ENCODE measurements around the gene PAX6.

The PAX6 gene

GRCh38 chr11:31808721-31809540 lies 2.2 kb downstream of the PAX6 start:
- DNase-seq (ENCODE audit: low spot score), result peak; percentile 0

GRCh38 chr11:31807799-31808667 lies 3.1 kb downstream of the PAX6 start:
- DNase-seq (ENCODE audit: low spot score), result no peak

GRCh38 chr11:31806928-31807798 lies 4.0 kb downstream of the PAX6 start:
- no peak for DNase-seq (ENCODE audit: low spot score)

DNA sequence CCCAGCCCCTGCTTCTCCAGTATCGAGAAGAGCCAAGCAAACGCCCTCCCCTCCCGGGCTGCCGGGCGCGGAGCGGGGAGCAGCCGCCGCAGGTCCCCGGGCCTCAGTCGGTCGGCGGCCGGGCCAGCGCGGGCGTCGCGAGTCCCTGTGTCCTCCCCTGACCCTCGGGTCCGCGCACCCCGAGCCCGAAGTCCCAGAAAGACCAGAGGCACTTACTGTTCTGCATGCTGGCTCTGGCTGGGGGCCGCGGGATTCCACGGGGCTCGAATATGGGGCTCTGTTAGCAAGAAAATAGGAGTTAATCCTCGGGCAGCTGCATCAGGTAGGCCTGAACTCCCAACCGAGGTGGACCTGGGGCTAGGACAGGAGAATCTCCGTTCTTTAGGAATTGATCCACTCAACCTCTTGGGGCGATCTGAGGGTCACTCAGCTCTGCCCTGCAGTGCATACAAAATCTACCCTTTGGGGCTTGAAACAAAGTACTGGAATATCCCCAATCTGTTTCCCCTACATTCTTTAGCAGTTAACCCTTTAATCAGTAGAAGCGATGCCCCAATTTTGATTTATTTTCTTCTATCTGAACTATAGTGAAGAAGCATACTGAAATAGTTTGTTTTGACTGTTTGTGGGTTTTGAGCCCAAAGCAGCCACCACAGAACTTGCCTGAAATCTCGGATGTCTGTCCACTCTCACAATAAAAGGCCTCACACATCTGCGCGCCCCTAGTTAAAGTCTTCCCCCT lies 4.8 kb downstream of the PAX6 start:
- DNase-seq (ENCODE audit: low spot score), result no peak

DNA sequence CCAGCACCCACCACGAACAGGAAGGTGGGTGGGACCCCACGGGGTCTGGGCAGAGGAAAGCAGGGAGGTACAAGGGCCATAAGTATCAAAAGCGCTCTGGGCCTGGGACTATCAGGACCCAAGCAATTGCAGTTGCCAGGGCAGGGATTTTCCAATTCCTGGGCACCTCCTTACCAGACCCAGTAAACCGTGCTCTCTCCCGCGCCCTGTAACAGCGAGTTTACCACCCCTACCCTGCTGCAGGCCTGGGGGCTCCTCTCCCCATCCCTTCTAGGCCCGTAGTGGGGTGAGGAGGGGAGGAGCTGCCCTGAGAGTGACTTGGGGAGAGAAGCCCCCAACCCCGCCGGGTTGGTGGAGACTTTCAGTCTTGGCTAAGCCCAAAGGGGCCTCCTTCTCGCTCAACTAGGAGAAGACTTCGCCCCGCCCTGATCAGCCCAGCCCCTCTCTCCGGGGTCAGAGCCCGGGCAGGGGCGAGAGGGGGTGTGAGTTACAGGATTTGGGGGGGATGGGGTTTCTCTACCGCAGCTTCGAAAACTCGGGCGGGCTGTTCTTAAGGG lies 5.4 kb downstream of the PAX6 start:
- DNase-seq (ENCODE audit: low spot score), result peak; percentile 29

DNA sequence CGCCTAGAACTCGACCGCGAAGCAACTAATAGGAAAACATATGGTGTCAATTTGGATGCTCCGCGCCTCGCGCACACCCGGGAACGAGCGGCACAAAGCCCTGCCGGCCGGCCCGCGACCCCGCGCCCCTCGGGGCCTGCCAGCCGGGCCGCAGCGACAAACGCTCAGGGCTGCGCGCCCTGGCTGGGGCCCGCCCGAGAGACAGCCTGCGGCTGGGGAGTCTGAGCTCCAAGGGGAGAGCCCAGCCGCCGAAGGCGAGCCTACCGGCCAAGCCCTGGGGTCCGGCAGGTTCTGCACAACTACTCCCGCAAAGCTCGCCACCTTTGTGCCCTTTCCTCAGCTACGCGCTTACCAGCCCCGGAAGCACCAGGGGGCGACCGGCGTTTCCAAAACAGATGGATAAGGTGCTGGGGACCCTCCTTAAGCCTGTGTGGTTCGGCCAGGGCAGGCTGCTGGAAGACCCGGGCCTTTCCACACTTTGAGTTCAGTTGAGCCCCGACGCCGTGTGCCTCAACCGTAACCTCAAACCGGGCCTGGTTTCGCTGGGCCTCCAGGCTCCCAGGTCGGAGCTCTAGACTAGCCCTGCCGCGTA lies 6.0 kb downstream of the PAX6 start:
- peak; percentile 17 for DNase-seq (ENCODE audit: low spot score)

DNA sequence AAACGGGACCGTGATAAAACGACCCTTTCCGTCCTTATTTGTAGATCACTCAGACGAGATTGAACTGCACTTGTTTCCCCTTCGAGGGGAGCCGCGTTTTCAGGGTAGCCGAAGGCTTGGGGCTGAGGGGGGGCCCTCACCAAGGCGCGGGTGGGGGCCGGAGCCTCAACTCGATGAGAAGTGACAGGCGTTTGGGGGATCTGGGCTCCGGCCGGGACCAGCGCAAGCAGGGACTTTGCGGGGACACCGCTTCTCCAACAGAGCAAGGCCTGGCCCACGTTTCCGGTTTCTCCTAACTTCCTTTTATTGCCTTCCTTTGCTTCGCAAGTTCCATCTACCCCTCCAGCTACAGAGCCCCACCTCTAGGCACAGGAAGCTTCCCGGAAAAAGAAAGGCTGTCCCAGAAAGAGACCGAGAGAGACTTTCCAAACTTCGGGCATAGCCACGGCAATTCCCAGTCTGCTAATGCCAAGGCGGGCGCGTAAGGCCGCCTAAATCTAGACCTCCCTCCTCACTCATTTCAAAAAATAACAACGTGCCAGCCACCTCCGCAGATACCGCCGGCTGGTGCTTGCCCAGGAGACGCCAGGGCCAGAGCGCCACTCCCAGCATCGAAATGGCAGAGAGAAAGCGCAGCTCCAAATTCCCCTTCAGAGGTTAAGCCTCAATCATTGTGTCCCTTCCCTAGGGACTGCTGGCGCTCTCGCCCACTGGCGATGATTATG lies 6.6 kb downstream of the PAX6 start:
- peak; percentile 73 for DNase-seq (ENCODE audit: low spot score)

GRCh38 chr11:31803813-31804311 lies 7.3 kb downstream of the PAX6 start:
- DNase-seq (ENCODE audit: low spot score), result peak; percentile 55

DNA sequence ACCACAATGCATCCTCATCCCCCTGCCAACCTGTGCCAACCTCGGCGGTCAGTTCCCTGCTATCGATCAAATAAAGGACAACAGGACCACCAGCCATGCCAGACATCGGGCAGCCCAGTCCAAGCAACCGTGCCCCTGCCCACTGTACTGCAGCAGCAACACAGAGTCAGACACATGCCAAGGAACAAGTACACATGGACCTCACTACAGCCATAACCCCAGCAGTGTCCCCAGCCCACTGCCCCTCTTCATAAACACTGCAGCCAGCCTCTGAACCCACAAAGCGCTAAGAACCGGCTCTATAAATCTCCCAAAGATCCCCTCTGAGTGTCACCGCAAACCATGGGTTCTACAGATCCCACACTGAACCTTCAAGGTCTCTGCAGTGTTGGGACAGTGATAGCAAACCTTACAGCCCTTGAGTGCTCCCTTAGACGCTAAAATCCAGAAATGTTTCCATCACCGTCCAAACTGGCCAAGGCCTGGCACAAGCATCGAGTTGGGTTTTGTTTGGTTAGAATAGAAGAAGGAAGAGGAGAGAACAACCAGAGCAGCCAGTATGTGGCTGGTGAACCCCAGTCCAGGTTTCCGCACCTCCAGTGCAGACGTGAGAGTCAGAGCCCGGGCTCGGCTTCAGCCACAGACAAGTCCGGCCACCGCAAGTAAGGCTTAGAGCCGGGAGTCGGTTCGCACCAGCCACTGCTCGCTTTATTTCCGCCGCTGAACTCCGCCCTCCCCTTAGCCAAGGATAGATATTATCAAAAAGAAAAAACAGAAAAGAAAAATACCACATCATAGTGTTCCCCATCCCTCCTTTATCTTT lies 7.9 kb downstream of the PAX6 start:
- DNase-seq (ENCODE audit: low spot score), result peak; percentile 34

DNA sequence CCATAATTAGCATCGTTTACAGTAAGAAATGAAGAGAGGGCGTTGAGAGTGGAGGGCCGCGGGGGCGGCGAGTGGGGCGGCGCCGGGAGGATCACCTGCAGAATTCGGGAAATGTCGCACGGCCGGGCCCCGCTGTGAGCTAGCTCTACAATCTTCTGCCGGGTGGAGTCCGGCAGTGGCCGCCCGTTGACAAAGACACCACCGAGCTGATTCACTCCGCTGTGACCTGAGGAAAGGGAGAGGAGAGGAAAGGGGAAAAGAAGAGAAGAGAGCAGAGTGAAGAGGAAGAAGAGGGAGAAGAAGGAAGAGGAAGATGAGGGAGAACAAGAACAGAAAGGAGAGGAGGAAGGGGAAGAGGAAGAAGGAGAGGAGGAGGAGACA lies 8.5 kb downstream of the PAX6 start:
- no peak for DNase-seq (ENCODE audit: low spot score)

DNA sequence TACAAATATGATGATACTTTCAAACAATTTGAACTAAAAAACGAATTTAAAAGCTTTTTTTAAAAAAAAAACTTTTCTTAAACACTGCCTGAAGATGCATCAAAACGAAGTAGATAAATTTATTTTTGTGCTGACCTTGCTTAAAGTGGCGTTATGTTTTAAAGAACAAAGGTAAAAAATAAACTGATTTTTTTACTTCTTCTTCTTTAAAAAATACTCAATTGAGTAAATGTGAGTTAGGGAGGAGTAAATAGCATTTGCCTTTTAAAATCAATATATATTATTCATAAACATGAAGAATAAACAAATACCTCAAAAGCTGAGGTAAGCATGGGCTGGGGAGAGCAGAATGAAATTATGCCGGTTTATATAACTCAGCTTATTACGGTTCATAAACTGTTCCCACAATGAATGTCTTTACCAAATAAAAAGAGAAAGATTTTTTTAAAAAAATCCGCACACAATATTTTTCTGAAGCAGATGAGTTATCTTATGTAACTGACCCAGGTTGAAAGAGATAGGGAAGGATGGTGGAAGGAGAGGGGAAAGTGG lies 9.0 kb downstream of the PAX6 start:
- no peak for DNase-seq (ENCODE audit: low spot score)

DNA sequence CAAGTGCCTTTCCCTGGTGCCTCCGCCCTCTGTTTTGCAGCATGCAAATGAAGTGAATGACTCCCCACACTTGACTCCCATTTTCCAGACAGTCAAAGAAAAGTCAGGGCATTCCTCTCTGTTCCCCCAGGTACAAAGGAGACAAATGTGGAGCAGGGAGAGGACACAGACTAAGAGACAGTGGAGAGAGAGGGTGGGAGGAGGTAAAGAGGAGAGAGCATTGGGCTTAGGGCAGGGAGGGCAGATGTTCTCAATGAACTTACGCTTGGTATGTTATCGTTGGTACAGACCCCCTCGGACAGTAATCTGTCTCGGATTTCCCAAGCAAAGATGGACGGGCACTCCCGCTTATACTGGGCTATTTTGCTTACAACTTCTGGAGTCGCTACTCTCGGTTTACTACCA lies 9.8 kb downstream of the PAX6 start:
- DNase-seq (ENCODE audit: low spot score), result no peak

- peak; percentile 84 for DNase-seq (ENCODE audit: low spot score)
Measured at GRCh38 chr11:31800398-31801265, 10.5 kb downstream of the PAX6 start.

DNA sequence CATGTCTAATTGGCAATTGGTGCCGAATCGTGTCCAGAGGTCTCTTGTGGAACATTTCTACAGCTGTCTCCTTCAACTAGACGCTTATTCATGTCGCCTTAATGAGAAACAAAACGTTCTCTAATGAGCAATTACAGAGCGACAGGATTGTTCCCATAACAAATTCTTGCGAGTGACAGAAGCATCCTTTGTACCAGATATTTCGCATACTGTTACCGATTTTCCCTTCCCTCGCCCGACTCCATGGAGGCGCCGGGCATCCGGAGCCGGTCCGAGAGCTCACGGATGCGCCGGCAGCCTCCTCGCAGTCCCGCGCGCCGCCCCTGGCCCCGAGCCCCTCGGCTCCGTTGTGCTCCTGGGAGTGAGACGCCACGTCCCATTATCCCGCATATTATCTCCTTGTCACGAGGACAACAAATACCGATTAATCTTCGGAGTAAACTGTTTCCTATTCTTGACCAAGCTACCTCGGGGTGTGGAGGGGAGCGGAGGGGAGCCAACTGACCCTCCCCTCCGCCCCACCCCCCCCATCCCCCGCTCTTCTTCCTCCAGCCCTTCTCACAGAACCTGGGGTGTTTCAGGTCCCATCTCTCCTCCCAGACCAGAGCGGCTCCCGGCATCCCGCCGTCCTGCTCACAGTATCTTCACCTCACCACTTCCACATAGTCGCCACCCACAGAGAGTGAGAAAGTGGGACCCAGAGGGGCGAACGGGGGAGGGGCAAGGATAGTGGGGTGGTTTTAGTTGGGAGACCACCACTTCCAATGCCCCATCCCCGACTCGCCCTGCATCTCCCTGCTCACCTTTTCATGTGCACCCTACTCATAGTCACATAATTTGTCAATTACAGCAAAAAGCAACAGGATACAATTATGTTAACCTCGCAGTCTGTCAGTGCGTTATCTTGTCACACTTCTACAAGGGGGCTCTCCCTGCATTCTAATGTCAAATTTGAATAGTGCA lies 11.4 kb downstream of the PAX6 start:
- DNase-seq (ENCODE audit: low spot score), result no peak

DNA sequence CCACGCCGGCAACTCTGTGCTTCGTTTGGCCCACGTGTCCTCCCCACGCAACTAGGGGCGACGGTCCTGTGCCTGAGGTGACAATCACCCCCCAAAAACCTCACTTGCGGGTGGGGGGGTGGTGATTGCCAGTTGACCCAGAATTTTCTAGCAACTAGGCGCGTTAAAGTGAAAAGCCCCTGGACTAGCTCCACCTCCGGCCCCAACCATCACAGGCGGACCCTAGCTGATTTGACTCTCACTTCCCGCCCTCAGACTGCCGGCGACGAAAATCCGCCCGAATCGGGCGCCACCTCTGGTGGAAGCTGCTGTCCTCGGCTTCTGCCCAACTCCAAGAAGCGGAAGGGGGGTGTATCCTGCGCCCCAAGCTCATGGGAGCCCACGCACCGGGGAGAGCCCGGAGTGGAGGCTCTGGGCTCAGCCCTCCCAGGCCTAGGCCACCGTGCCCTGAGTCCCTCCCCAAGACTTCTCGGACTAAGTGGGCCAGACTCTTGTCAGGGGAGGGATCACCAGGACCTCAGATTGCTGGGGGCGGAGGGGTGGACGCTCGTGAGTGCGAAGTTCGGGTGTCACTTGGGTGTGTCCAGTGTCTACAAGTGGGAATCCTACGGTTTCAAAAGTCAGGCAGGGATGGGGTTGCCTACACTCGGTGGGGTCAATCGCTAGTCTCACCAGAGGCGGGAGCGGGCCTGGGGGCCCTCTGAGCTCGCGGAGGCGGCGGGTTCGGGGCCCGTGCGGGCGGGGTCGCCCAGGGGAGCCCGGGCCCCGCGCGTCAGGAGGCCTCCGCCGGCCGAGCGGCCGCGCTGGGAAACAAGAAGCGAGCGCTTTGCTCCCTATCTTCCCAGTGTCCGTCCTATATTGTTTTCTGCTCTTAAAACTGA lies 12.3 kb downstream of the PAX6 start:
- no peak for DNase-seq (ENCODE audit: low spot score)

All from cerebellar cortex (tissue), 1 donor.